Measurements from ENCODE around the gene ACTN4.
A peak's percentile ranks its signal among the peaks of the same experiment; 100 is the strongest.

ACTN4 gene

GRCh38 chr19:38778733-38779132 is 131.3 kb downstream of the ACTN4 start:
- DNase-seq = no peak
- intact Hi-C loops (cut with DNase I) = no loop called here

GRCh38 chr19:38780443-38780842 is 133.0 kb downstream of the ACTN4 start:
- peak in 2 of 10 donors; percentile 0 to 15 for DNase-seq
- intact Hi-C loops (cut with DNase I) = no loop called here

GRCh38 chr19:38781058-38781457 is 133.6 kb downstream of the ACTN4 start:
- no peak for DNase-seq
- intact Hi-C loops (cut with DNase I) = no loop called here

All from posterior cingulate gyrus (tissue), 11 donors.